Adipocyte (in vitro differentiated cells): ENCODE data around the gene MDFIC.

ENCODE experiments used
- DNase-seq: peaks from one replicate; pipeline ENCODE4 v3.0.0-alpha.2; 2015; ENCODE audit warnings: low read depth
- H3K27me3 ChIP-seq: replicated peaks from 2 replicates; pipeline ENCODE4 v1.7.0; 2013; ENCODE audit warnings: mild to moderate bottlenecking, low read length, moderate library complexity; ENCODE audit not compliant: control insufficient read depth, insufficient read depth
- H3K36me3 ChIP-seq: 2 replicates; pipeline ENCODE4 v1.7.0; 2013; ENCODE audit warnings: low read length, mild to moderate bottlenecking, moderate library complexity; ENCODE audit not compliant: control insufficient read depth, insufficient read depth, severe bottlenecking
- H3K4me1 ChIP-seq: 2 replicates; pipeline ENCODE4 v1.7.0; 2013; ENCODE audit warnings: mild to moderate bottlenecking, low read length, moderate library complexity; ENCODE audit not compliant: control insufficient read depth, insufficient read depth
- H3K4me3 ChIP-seq: 2 replicates; pipeline ENCODE4 v1.7.0; 2013; ENCODE audit warnings: mild to moderate bottlenecking, low read length, moderate library complexity
- H3K9ac ChIP-seq: 2 replicates; pipeline ENCODE4 v1.7.0; 2013; ENCODE audit warnings: mild to moderate bottlenecking, low read length, moderate library complexity
- H3K9me3 ChIP-seq: 2 replicates; pipeline ENCODE4 v1.7.0; 2013; ENCODE audit warnings: mild to moderate bottlenecking, low read length, moderate library complexity; ENCODE audit not compliant: control insufficient read depth

Gene MDFIC

GRCh38 chr7:114938785-114939184 is 16.9 kb downstream of the MDFIC start:
- no peak overlapping the region for H3K9ac ChIP-seq
- H3K36me3 ChIP-seq, result peaks cover 29% of the 10 kb centered on the region
- no peak overlapping the region for H3K4me3 ChIP-seq
- peaks cover 71% of the 10 kb centered on the region for H3K4me1 ChIP-seq
- H3K9me3 ChIP-seq, result no peaks in the 10 kb centered on the region
- DNase-seq, result no peak
- H3K27me3 ChIP-seq, result no peaks in the 10 kb centered on the region

- Histone ChIP-seq H3K9ac (no peak overlapping the region), H3K4me1 (peaks cover 71% of the 10 kb centered on the region), H3K9me3 (no peaks in the 10 kb centered on the region), H3K4me3 (peak overlapping the region; percentile 8), H3K36me3 (peaks cover 29% of the 10 kb centered on the region), H3K27me3 (no peaks in the 10 kb centered on the region)
- no peak for DNase-seq
Observed at GRCh38 chr7:114939484-114940097, 17.7 kb downstream of the MDFIC start.

- peak; percentile 43 for DNase-seq
- Histone ChIP-seq H3K36me3 (peaks cover 29% of the 10 kb centered on the region), H3K27me3 (no peaks in the 10 kb centered on the region), H3K9me3 (no peaks in the 10 kb centered on the region), H3K4me1 (peaks cover 69% of the 10 kb centered on the region), H3K4me3 (peak overlapping the region; percentile 50), H3K9ac (peak overlapping the region; percentile 59)
Observed at GRCh38 chr7:114940220-114940619, 18.3 kb downstream of the MDFIC start.

GRCh38 chr7:114941692-114942091 is 19.8 kb downstream of the MDFIC start:
- H3K27me3 ChIP-seq, result no peaks in the 10 kb centered on the region
- H3K9ac ChIP-seq, result no peak overlapping the region
- no peak for DNase-seq
- peaks cover 69% of the 10 kb centered on the region for H3K4me1 ChIP-seq
- H3K36me3 ChIP-seq, result peaks cover 32% of the 10 kb centered on the region
- H3K9me3 ChIP-seq, result no peaks in the 10 kb centered on the region
- no peak overlapping the region for H3K4me3 ChIP-seq

- peaks cover 69% of the 10 kb centered on the region for H3K4me1 ChIP-seq
- peaks cover 40% of the 10 kb centered on the region for H3K36me3 ChIP-seq
- no peaks in the 10 kb centered on the region for H3K9me3 ChIP-seq
- no peak overlapping the region for H3K4me3 ChIP-seq
- no peak for DNase-seq
- H3K27me3 ChIP-seq, result no peaks in the 10 kb centered on the region
- no peak overlapping the region for H3K9ac ChIP-seq
Observed at GRCh38 chr7:114942446-114943175, 20.7 kb downstream of the MDFIC start.

GRCh38 chr7:114943530-114943929 is 21.6 kb downstream of the MDFIC start:
- H3K27me3 ChIP-seq, result no peaks in the 10 kb centered on the region
- no peaks in the 10 kb centered on the region for H3K9me3 ChIP-seq
- H3K9ac ChIP-seq, result no peak overlapping the region
- DNase-seq, result no peak
- H3K36me3 ChIP-seq, result peaks cover 49% of the 10 kb centered on the region
- peaks cover 67% of the 10 kb centered on the region for H3K4me1 ChIP-seq
- no peak overlapping the region for H3K4me3 ChIP-seq

GRCh38 chr7:114943953-114944744 is 22.3 kb downstream of the MDFIC start:
- DNase-seq, result peak; percentile 59
- Histone ChIP-seq H3K4me3 (peak overlapping the region; percentile 66), H3K36me3 (peaks cover 56% of the 10 kb centered on the region)

GRCh38 chr7:114944745-114945625 is 23.1 kb downstream of the MDFIC start:
- peak overlapping the region; percentile 66 for H3K4me3 ChIP-seq
- H3K9me3 ChIP-seq, result no peaks in the 10 kb centered on the region
- H3K9ac ChIP-seq, result peak overlapping the region; percentile 87
- H3K36me3 ChIP-seq, result peaks cover 64% of the 10 kb centered on the region
- no peaks in the 10 kb centered on the region for H3K27me3 ChIP-seq
- peak; percentile 95 for DNase-seq
- peaks cover 66% of the 10 kb centered on the region for H3K4me1 ChIP-seq

More at GRCh38 chr7:114943953-114944744, 22.3 kb downstream of the MDFIC start:
- H3K9me3 ChIP-seq, result no peaks in the 10 kb centered on the region
- no peaks in the 10 kb centered on the region for H3K27me3 ChIP-seq
- peaks cover 66% of the 10 kb centered on the region for H3K4me1 ChIP-seq
- peak overlapping the region; percentile 87 for H3K9ac ChIP-seq

- Histone ChIP-seq H3K9me3 (no peaks in the 10 kb centered on the region), H3K4me3 (no peak overlapping the region), H3K27me3 (no peaks in the 10 kb centered on the region), H3K4me1 (peaks cover 44% of the 10 kb centered on the region), H3K36me3 (peaks cover 50% of the 10 kb centered on the region), H3K9ac (no peak overlapping the region)
- no peak for DNase-seq
Observed at GRCh38 chr7:114949231-114949630, 27.3 kb downstream of the MDFIC start.

- DNase-seq, result no peak
- H3K4me1 ChIP-seq, result peaks cover 17% of the 10 kb centered on the region
- H3K27me3 ChIP-seq, result no peaks in the 10 kb centered on the region
- H3K9ac ChIP-seq, result no peak overlapping the region
- peaks cover 56% of the 10 kb centered on the region for H3K36me3 ChIP-seq
- H3K9me3 ChIP-seq, result no peaks in the 10 kb centered on the region
- H3K4me3 ChIP-seq, result no peak overlapping the region
Observed at GRCh38 chr7:114952296-114952695, 30.4 kb downstream of the MDFIC start.
